CD4-positive, alpha-beta T cell treated with Interleukin-4 for 1 hour (primary cell): ENCODE results near the gene THBS1.

Experiments
- DNase-seq, 2 donors: peaks; one replicate each; pipeline ENCODE4 v3.0.0-alpha.2; 2020 to 2022

The THBS1 gene

DNA sequence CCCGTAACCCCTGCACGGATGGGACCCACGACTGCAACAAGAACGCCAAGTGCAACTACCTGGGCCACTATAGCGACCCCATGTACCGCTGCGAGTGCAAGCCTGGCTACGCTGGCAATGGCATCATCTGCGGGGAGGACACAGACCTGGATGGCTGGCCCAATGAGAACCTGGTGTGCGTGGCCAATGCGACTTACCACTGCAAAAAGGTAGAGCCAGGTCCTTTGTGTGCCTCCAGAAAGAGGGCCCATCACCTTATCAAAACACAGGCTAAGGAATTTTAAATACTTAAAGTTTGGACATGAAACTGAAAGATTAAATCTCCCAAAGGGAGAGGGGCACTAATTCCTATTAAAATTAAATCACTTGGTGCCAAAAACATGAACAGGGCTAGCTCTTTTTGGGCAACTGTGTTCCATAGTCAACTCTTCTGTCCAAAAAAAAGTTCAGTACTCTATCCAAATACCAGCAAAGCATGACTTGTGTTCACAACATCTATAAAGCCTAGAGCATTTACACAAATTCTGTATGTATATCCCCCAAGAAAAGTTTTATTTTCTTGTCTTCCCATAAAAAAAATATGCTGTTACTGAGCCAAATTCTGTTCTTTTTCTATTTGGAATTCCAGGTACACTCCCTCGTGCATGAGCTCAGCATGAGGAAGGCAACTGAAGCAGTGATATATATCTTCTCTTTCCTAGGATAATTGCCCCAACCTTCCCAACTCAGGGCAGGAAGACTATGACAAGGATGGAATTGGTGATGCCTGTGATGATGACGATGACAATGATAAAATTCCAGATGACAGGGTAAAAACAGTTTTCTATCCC, 9.2 kb downstream of the THBS1 start:
- DNase-seq = no peak

DNA sequence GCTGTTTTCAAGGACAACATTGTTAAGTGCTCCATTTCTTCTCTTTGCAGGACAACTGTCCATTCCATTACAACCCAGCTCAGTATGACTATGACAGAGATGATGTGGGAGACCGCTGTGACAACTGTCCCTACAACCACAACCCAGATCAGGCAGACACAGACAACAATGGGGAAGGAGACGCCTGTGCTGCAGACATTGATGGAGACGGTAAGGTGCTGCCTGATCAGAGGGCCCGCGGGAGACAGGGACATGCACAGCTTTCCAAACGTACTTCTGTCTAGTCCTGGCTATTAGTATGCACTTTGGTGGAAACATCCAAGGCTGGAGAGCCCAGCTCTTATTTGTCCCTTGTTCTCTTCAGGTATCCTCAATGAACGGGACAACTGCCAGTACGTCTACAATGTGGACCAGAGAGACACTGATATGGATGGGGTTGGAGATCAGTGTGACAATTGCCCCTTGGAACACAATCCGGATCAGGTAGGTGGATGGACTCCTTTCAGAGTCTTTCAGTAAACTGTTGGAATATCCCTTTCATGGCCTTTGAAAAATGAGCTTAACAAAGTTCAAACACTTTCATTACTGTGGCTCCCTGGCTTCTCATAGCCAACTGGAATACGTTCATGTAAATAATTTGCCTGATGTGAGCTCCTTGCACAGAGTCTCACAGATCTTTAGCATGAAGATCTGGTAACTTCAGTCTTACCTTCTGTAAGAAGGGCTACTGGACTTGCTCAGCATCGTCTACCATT, 10.4 kb downstream of the THBS1 start:
- no peak for DNase-seq

GRCh38 chr15:39591896-39592315, 11.0 kb downstream of the THBS1 start:
- no peak for DNase-seq

GRCh38 chr15:39592500-39592899, 11.6 kb downstream of the THBS1 start:
- no peak for DNase-seq

DNA sequence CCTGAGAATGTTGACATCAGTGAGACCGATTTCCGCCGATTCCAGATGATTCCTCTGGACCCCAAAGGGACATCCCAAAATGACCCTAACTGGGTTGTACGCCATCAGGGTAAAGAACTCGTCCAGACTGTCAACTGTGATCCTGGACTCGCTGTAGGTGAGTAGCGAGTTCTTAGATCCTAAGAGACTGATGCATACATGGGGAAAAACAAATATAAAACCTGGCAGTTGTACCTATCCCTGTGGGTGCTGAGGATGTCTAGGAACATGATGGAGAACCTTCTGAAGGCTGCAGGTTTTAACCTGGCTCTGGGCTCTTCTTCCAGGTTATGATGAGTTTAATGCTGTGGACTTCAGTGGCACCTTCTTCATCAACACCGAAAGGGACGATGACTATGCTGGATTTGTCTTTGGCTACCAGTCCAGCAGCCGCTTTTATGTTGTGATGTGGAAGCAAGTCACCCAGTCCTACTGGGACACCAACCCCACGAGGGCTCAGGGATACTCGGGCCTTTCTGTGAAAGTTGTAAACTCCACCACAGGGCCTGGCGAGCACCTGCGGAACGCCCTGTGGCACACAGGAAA, 12.3 kb downstream of the THBS1 start:
- DNase-seq = no peak

GRCh38 chr15:39593656-39594445, 13.0 kb downstream of the THBS1 start:
- peak; percentile 28 to 58 for DNase-seq

- no peak for DNase-seq
These were observed 13.8 kb downstream of the THBS1 start for GRCh38 chr15:39594446-39595337.

GRCh38 chr15:39595338-39596221, 14.7 kb downstream of the THBS1 start:
- no peak for DNase-seq

DNA sequence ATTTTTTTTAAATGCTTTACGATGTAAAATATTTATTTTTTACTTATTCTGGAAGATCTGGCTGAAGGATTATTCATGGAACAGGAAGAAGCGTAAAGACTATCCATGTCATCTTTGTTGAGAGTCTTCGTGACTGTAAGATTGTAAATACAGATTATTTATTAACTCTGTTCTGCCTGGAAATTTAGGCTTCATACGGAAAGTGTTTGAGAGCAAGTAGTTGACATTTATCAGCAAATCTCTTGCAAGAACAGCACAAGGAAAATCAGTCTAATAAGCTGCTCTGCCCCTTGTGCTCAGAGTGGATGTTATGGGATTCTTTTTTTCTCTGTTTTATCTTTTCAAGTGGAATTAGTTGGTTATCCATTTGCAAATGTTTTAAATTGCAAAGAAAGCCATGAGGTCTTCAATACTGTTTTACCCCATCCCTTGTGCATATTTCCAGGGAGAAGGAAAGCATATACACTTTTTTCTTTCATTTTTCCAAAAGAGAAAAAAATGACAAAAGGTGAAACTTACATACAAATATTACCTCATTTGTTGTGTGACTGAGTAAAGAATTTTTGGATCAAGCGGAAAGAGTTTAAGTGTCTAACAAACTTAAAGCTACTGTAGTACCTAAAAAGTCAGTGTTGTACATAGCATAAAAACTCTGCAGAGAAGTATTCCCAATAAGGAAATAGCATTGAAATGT, 15.6 kb downstream of the THBS1 start:
- DNase-seq = no peak

DNA sequence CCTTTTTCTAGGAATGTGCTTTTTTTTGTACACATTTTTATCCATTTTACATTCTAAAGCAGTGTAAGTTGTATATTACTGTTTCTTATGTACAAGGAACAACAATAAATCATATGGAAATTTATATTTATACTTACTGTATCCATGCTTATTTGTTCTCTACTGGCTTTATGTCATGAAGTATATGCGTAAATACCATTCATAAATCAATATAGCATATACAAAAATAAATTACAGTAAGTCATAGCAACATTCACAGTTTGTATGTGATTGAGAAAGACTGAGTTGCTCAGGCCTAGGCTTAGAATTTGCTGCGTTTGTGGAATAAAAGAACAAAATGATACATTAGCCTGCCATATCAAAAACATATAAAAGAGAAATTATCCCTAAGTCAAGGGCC, 16.5 kb downstream of the THBS1 start:
- no peak for DNase-seq

DNA sequence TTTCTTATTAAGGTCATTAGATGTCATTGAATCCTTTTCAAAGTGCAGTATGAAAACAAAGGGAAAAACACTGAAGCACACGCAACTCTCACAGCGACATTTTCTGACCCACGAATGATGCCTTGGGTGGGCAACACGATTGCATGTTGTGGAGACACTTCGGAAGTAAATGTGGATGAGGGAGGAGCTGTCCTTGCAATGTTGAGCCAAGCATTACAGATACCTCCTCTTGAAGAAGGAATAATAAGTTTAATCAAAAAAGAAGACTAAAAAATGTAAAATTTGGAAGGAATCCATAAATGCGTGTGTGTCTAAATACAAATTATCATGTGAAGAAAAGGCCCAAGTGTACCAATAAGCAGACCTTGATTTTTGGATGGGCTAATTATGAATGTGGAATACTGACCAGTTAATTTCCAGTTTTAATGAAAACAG, 16.9 kb downstream of the THBS1 start:
- no peak for DNase-seq

GRCh38 chr15:39598186-39598850, 17.4 kb downstream of the THBS1 start:
- no peak for DNase-seq

GRCh38 chr15:39598958-39599845, 18.3 kb downstream of the THBS1 start:
- DNase-seq = no peak

DNA sequence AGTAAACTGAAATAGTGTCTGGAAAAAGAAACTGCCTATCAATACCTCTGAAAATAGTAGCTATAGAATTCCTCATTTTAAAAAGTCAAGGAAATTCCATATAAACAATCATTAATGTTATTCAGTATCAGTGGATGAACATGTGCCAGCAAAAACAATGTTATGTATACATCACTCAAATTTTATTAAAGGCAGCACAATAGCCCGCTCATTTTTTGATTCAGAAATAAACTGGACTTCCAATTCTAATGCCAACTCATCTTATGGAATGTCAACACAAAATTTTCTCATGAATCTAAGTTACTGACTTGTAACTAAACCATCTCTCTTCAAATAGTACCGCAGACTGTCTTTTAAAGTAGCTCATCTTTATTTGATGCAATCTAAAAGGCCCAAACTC, 19.0 kb downstream of the THBS1 start:
- no peak for DNase-seq

DNA sequence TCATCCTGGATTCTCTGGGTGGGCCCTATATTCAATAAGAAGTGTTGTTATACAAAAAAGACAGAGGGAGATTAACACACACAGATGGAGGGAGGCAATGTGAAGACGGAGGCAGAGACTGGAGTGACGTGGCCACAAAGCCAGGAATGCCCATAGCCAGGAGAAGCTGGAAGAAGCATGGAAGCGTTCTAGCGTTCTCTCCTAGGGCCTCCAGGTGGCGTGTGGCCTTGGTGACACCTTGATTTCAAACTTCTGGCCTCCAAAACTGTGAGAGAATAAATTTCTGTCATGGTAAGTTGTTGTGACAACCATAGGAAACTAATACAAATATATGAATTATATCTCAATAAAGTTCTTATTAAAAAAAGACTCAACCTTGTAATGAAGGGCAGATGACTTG, 21.3 kb downstream of the THBS1 start:
- no peak for DNase-seq

- DNase-seq = no peak
These were observed 24.3 kb downstream of the THBS1 start for GRCh38 chr15:39605146-39605545.

GRCh38 chr15:39608185-39609139, 27.6 kb downstream of the THBS1 start:
- DNase-seq = no peak
